Left ventricle myocardium inferior (tissue), 1 donor: ENCODE results near the gene PPP6R3. TPM values are rescaled to one million over a fixed set of nuclear protein-coding genes. Genes with fewer than 3 reads are reported as not detected.
"Not testable (repeated sequence)": the region's sequence is repeated elsewhere in the genome, so short reads cannot be mapped to it uniquely, and the experiment has no call there.

Experiments used
- DNase-seq: peaks from one replicate; pipeline ENCODE4 v3.0.0-alpha.2; 2020
- H3K27ac ChIP-seq: fragments of 200-600 bp; replicated peaks from 2 replicates; pipeline ENCODE4 v1.8.0; 2021
- H3K27me3 ChIP-seq: fragments of 200-600 bp; 2 replicates; pipeline ENCODE4 v1.8.0; 2021; ENCODE audit warnings: low read depth
- H3K36me3 ChIP-seq: fragments of 200-600 bp; 2 replicates; pipeline ENCODE4 v1.8.0; 2021
- H3K4me1 ChIP-seq: fragments of 200-600 bp; 2 replicates; pipeline ENCODE4 v1.8.0; 2021
- H3K4me3 ChIP-seq: fragments of 200-600 bp; 2 replicates; pipeline ENCODE4 v1.8.0; 2021; ENCODE audit warnings: mild to moderate bottlenecking, moderate library complexity
- H3K9me3 ChIP-seq: fragments of 200-600 bp; replicated peaks from 2 replicates; pipeline ENCODE4 v1.8.0; 2021
- intact Hi-C: fragments of 100-400 bp; cut with micrococcal nuclease; formaldehyde crosslinking; loops from one replicate; pipeline ENCODE4 v1.11.0; 2022
- total RNA-seq: library from RNA; stranded (reverse); fragmentation: NEBNext Ultra II Directional; extraction: Animal tissue kit (Norgen Biotek cat#: 25700); gene quantifications from one replicate; pipeline ENCODE4 v1.2.1, GENCODE V29; 2021
- TF ChIP-seq, protein P1 (sequence below): fragments of 200-600 bp; IDR thresholded peaks from 2 replicates; pipeline ENCODE4 v1.8.0; 2021; ENCODE audit warnings: antibody characterized with exemption, mild to moderate bottlenecking, borderline replicate concordance
- donor health status: DM: no; HTN: yes; CAD: no; lungs with severe emphysema.

The PPP6R3 gene
- total RNA-seq, 1 donor from 2014 or later = 78.8 TPM

DNA sequence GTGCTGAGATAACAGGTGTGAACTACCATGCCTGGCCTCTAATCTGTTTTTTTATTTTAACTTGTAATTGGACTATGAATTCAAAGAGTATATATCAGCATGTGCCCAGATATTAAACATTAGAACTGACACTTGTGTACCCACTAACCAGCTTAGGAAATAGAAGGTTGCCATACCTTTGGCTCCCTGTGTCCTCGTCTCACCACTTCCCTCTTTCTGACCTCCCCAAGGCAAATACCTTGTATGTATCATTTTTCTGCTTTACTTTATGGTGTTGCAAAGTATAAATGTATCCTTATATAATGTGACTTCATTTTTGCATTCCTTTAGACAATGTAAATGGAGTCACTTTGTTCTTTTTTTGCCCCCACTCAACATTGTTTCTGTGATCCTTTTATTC, 9.1 kb downstream of the PPP6R3 start:
- no peaks in the 10 kb centered on the region for H3K36me3 ChIP-seq
- H3K4me1 ChIP-seq = peaks cover 100% of the 10 kb centered on the region
- no peak for DNase-seq
- H3K4me3 ChIP-seq = no peak overlapping the region
- intact Hi-C loops = loop anchor here (10.0 kb wide), 2 partner anchors 75 to 115 kb away; no protein-coding TSS in a partner anchor
- TF ChIP-seq, protein P1, sequence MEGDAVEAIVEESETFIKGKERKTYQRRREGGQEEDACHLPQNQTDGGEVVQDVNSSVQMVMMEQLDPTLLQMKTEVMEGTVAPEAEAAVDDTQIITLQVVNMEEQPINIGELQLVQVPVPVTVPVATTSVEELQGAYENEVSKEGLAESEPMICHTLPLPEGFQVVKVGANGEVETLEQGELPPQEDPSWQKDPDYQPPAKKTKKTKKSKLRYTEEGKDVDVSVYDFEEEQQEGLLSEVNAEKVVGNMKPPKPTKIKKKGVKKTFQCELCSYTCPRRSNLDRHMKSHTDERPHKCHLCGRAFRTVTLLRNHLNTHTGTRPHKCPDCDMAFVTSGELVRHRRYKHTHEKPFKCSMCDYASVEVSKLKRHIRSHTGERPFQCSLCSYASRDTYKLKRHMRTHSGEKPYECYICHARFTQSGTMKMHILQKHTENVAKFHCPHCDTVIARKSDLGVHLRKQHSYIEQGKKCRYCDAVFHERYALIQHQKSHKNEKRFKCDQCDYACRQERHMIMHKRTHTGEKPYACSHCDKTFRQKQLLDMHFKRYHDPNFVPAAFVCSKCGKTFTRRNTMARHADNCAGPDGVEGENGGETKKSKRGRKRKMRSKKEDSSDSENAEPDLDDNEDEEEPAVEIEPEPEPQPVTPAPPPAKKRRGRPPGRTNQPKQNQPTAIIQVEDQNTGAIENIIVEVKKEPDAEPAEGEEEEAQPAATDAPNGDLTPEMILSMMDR = no peak
- no peaks in the 10 kb centered on the region for H3K27me3 ChIP-seq
- no peaks in the 10 kb centered on the region for H3K9me3 ChIP-seq
- peak overlapping the region; percentile 17 for H3K27ac ChIP-seq

DNA sequence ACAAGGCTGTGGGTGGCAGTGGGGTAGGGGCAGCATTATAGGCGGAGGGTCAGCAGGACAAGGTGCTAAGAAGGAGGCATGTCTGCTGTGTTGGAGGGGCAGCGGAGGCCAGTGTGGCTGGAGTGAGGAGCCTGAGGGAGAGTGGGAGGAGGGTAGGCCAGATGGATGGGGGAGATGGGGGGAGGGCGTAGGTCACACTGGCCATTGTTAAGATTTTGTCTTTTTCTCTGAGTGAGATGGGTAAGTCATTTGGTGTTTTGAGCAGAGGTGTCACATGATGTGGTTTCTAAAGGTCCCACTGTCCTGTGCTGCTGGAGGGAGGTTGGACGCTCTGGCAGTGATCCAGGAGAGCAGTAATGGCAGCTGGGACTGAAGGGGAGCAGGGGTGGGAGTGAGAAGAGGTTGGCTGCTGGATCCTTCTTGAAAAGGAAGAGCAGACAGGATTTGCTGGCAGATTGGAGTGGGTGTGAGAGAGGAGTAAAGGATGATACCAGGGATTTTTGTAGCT, 9.8 kb downstream of the PPP6R3 start:
- DNase-seq = no peak
- TF ChIP-seq, protein P1 = no peak
- intact Hi-C loops = no loop called here
- H3K27me3 ChIP-seq = no peaks in the 10 kb centered on the region
- H3K36me3 ChIP-seq = no peaks in the 10 kb centered on the region
- peak overlapping the region; percentile 17 for H3K27ac ChIP-seq
- H3K4me1 ChIP-seq = peaks cover 96% of the 10 kb centered on the region
- H3K9me3 ChIP-seq = no peaks in the 10 kb centered on the region
- H3K4me3 ChIP-seq = no peak overlapping the region

DNA sequence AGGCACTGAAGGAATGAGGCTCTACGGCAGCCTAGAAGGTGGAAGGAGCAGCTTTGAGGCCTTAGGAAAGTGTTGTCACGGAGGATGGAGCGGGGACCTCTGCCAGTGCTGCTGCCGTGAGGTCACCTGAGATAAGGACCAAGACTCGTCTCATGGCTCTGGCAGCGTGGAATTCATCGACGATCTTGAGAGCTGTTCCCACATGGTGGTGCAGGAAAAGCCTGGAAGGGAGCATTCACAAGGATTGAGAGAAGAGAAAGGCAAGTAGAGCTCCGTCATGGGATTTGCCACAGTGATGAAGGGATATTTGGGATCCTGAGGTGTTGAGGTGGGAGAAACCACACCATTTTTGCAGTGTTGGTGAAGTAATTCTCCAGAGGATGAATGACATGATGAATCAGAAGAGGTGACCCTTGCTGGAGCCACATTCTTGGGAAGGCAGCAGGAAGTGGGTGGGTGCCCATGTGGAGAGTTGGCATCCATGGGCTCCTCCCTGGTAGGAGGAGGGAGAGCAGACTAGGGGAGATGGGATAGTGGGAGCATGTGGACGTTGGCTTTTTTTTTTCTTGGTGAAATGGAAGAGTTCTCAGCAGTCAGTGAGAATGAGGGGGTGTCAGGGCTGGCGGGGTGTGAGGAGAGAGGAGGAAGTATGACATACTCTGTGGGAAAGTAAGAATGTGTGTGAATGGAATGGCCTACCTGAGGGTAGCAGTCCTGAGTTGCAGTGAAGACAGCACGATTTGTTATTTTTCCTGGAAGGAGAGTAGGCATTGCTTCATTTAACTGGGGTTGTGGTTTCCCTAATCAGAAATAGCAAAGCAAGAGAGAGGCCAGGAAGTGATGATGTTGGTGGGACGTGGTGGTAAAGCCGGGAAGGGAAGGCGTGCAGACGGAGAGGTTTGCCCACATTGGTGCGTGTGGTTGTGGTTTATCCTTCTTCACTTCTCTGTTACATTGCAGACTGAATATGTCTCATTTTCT, 11.1 kb downstream of the PPP6R3 start:
- Histone ChIP-seq H3K27me3 (no peaks in the 10 kb centered on the region), H3K9me3 (no peaks in the 10 kb centered on the region), H3K4me3 (no peak overlapping the region), H3K36me3 (no peaks in the 10 kb centered on the region), H3K4me1 (peaks cover 86% of the 10 kb centered on the region), H3K27ac (no peak overlapping the region)
- TF ChIP-seq, protein P1 = no peak
- intact Hi-C loops = no loop called here
- no peak for DNase-seq

DNA sequence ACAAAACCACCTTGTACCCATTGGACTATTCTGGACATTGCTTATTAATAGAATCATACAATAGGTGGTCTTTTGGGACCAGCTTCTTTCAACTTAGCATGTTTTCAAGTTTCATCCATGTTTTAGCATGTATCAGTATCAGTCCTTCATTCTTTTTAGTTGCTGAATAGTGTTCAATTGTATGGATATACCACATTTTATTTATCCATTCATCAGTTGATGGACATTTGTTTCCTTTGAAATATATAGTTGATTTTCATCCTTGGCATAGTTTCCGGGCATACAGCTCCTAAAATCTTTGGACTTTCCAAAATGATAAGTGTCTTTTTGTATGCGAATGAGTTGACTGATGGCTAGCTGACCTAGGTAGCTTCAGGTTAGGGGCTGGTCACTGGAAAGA, 12.2 kb downstream of the PPP6R3 start:
- peaks cover 83% of the 10 kb centered on the region for H3K4me1 ChIP-seq

DNA sequence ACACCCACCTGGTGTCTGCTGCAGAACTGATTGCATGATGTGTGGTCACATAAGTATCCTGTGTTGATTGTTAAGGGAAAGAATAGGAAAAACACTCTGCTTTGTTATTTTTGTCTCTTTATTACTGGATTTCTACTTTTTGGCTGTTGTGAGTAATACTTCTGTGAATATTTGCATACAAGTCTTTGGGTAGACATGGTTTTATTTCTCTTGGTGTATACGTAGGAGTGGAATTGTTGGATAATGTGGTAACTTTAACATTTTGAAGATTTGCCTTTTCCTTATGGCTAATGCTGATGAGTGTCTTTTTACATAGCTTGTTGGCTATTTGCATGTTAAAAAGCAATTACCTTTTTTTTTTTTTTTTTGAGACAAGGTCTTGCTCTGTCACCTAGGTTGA, 13.1 kb downstream of the PPP6R3 start:
- Histone ChIP-seq H3K9me3 (no peaks in the 10 kb centered on the region), H3K27me3 (no peaks in the 10 kb centered on the region), H3K4me3 (no peak overlapping the region), H3K4me1 (peaks cover 81% of the 10 kb centered on the region), H3K27ac (peak overlapping the region; percentile 6), H3K36me3 (no peaks in the 10 kb centered on the region)
- no peak for DNase-seq
- TF ChIP-seq, protein P1 = no peak
- intact Hi-C loops = no loop called here

More for the DNA sequence above, 12.2 kb downstream of the PPP6R3 start:
- TF ChIP-seq, protein P1 = no peak
- H3K36me3 ChIP-seq = no peaks in the 10 kb centered on the region
- no peak overlapping the region for H3K27ac ChIP-seq
- no peaks in the 10 kb centered on the region for H3K27me3 ChIP-seq
- intact Hi-C loops = no loop called here
- no peak for DNase-seq
- H3K9me3 ChIP-seq = no peaks in the 10 kb centered on the region
- no peak overlapping the region for H3K4me3 ChIP-seq

DNA sequence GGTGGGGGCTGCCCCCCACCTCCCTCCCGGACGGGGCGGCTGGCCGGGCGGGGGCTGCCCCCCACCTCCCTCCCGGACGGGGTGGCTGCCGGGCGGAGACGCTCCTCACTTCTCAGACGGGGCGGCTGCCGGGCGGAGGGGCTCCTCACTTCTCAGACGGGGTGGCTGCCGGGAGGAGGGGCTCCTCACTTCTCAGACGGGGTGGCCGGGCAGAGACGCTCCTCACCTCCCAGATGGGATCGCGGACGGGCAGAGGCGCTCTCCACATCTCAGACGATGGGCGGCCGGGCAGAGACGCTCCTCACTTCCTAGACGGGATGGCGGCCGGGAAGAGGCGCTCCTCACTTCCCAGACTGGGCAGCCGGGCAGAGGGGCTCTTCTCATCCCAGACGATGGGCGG, 15.1 kb downstream of the PPP6R3 start:
- H3K36me3 ChIP-seq, H3K27ac ChIP-seq, H3K4me3 ChIP-seq, intact Hi-C loops, DNase-seq, H3K9me3 ChIP-seq, H3K27me3 ChIP-seq: not testable (repeated sequence)
- peaks cover 81% of the 10 kb centered on the region for H3K4me1 ChIP-seq
